HepG2 (cell line): ENCODE results near the gene TOMM40L. TPM values are rescaled to one million over a fixed set of nuclear protein-coding genes. Genes with fewer than 3 reads are reported as not detected.

Experiments used
- ARNT2 ChIP-seq: sonication (generic); formaldehyde crosslinking; IDR thresholded peaks from 2 replicates; pipeline ENCODE4 v1.8.0; 2022; ENCODE audit warnings: mild to moderate bottlenecking, low read depth, missing genetic modification reagents, moderate library complexity
- ATF5 ChIP-seq: sonication (generic); formaldehyde crosslinking; IDR thresholded peaks from 2 replicates; pipeline ENCODE4 v1.4.0; 2020; ENCODE audit warnings: mild to moderate bottlenecking, low read depth, missing genetic modification reagents
- ETV5 ChIP-seq: IDR thresholded peaks from 2 replicates; pipeline ENCODE4 v1.6.1; 2018; ENCODE audit warnings: missing biosample characterization, missing genetic modification reagents, inconsistent platforms, borderline replicate concordance
- GATAD2A ChIP-seq: IDR thresholded peaks from 2 replicates; pipeline ENCODE4 v1.6.1; 2016
- HCFC1 ChIP-seq: fragments of 150-350 bp; IDR thresholded peaks from 2 replicates; pipeline ENCODE4 v1.6.1; 2014; ENCODE audit warnings: low read depth, low read length
- IRF1 ChIP-seq: sonication (generic); formaldehyde crosslinking; IDR thresholded peaks from 2 replicates; pipeline ENCODE4 v1.4.0; 2020; ENCODE audit warnings: low read depth, mild to moderate bottlenecking, missing genetic modification reagents
- KDM1A ChIP-seq: IDR thresholded peaks from 2 replicates; pipeline ENCODE4 v1.6.1; 2016; ENCODE audit warnings: missing compliant biosample characterization
- MXD3 ChIP-seq: IDR thresholded peaks from 2 replicates; pipeline ENCODE4 v1.6.1; 2016; ENCODE audit warnings: mild to moderate bottlenecking, missing biosample characterization, missing genetic modification reagents
- RBAK ChIP-seq: sonication (generic); formaldehyde crosslinking; IDR thresholded peaks from 2 replicates; pipeline ENCODE4 v1.5.1; 2020; ENCODE audit warnings: mild to moderate bottlenecking, missing genetic modification reagents
- STAT6 ChIP-seq: sonication (generic); formaldehyde crosslinking; IDR thresholded peaks from 2 replicates; pipeline ENCODE4 v1.4.0; 2020; ENCODE audit warnings: missing genetic modification reagents, mild to moderate bottlenecking, borderline replicate concordance
- TCF12 ChIP-seq, 2 experiments: fragments of 450-650 bp in 1 of 2; sonication (generic) in 1 of 2; formaldehyde crosslinking in 1 of 2; IDR thresholded peaks; 2 replicates each; pipeline versions ENCODE4 v1.6.1 to v1.8.0; 2017 to 2022; ENCODE audit warnings: antibody characterized with exemption in 1 of 2, mild to moderate bottlenecking in 1 of 2, missing genetic modification reagents in 1 of 2, moderate library complexity in 1 of 2
- ZGPAT ChIP-seq: IDR thresholded peaks from 2 replicates; pipeline ENCODE4 v1.6.1; 2016; ENCODE audit warnings: mild to moderate bottlenecking
- ZNF350 ChIP-seq: sonication (generic); formaldehyde crosslinking; IDR thresholded peaks from 2 replicates; pipeline ENCODE4 v1.4.0; 2020; ENCODE audit warnings: mild to moderate bottlenecking, low read depth, missing genetic modification reagents, borderline replicate concordance
- ZNF414 ChIP-seq: sonication (generic); formaldehyde crosslinking; IDR thresholded peaks from 2 replicates; pipeline ENCODE4 v1.5.0; 2020; ENCODE audit warnings: missing genetic modification reagents
- ZNF577 ChIP-seq: sonication (generic); formaldehyde crosslinking; IDR thresholded peaks from 2 replicates; pipeline ENCODE4 v1.4.0; 2020; ENCODE audit warnings: mild to moderate bottlenecking, low read depth, missing genetic modification reagents, borderline replicate concordance
- ZSCAN21 ChIP-seq: sonication (generic); formaldehyde crosslinking; IDR thresholded peaks from 2 replicates; pipeline ENCODE4 v1.8.0; 2022; ENCODE audit warnings: mild to moderate bottlenecking, missing genetic modification reagents, moderate library complexity, borderline replicate concordance
- polyA plus RNA-seq, 8 experiments: library from polyadenylated mRNA; depleted of rRNA in 3 of 8; stranded (reverse) in 7 of 8; unstranded in 1 of 8; fragments of >200 nt; fragmentation: Illumina TruSeq in 4 of 8; extraction: Trizol in 4 of 8; gene quantifications; 2 replicates each; pipeline versions ENCODE4 v1.2.1 to v1.2.3, GENCODE V29; 2011 to 2016; ENCODE audit warnings: low read depth in 4 of 8, missing spikeins in 1 of 8, mixed read lengths in 1 of 8; ENCODE audit not compliant: insufficient read depth in 1 of 8
- total RNA-seq, 5 experiments: library from RNA; depleted of rRNA; stranded (reverse); fragments of >200 nt; fragmentation: Illumina TruSeq; extraction: Trizol; gene quantifications; 2 replicates each; pipeline ENCODE4 v1.2.3, GENCODE V29; 2016; ENCODE audit warnings: low read depth in 1 of 5
- TF ChIP-seq, protein P1 (sequence below): sonication (generic); formaldehyde crosslinking; IDR thresholded peaks from 2 replicates; pipeline ENCODE4 v1.8.0; 2022; ENCODE audit warnings: missing genetic modification reagents, low read depth, mild to moderate bottlenecking, borderline replicate concordance
- TF ChIP-seq, protein P2 (sequence below): sonication (generic); formaldehyde crosslinking; IDR thresholded peaks from 2 replicates; pipeline ENCODE4 v1.8.0; 2023; ENCODE audit warnings: mild to moderate bottlenecking, missing genetic modification reagents

The TOMM40L gene
- total and polyA plus RNA-seq, 2 of the 13 experiments (the other 11 are each of a cell fraction or from before 2014, with no cell fraction given) = 14.1 to 26.2 TPM

DNA sequence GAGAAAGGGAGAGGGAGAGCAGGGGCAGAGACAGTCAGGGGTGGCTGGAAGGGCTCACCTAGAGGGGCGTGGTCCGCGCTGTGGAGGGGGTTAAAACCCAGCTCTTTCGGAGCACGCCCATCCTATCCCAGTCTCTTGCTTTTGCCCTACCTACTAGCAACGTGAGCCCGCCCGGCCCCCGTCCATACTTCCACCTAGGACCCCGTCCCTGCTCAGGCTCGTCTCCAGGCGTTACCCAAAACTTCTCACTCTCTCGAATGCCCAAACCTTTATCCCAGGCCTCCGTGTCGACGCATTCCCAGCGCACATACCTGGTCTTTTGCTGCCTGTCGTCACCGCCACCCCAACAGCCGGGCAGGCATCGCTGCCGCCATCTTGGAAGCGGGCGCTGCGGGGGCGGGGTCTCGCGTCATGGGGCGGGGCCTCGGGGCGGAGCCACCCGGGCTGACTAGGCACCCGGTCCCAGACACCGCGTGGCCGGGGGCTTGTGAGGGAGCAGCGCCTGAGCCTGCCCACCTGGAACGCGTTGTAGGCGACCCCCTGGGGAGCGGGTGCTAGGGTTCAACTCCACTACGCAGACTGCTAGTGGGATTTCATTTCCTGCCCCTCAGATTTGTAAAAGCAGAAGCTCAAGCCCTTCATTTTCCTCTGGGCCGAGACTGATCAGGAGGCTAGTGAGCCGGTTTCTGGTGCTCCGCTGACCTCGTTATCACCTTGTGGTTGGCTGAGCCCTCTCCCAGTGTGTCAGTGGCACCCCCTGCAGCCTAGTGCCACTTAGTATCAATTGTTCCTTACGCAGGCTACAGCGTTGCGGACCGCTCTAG, 48.5 kb upstream of the TOMM40L start, which contains the start of gene B4GALT3 (continued):
- peak; percentile 57; the same call in 1 of the 2 replicates for TF ChIP-seq STAT6 (CRISPR knock-in tag)
- 0 out of 2 replicates have a peak, but pooled peaks have one; percentile 24 for TF ChIP-seq ZNF577 (CRISPR knock-in tag)
- TF ChIP-seq ZSCAN21 (CRISPR knock-in tag) = peak; percentile 71; the same call in 1 of the 2 replicates
- TF ChIP-seq ZGPAT (CRISPR knock-in tag) = peak; percentile 87
- TF ChIP-seq ARNT2 = peak; percentile 89
- TF ChIP-seq, protein P1, sequence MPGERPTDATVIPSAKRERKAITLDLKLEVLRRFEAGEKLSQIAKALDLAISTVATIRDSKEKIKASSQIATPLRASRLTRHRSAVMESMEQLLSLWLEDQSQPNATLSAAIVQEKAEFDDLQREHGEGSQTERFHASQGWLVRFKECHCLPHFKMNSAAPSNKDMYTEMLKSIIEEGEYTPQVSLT (CRISPR knock-in tag) = no peak
- TF ChIP-seq IRF1 (CRISPR knock-in tag) = 0 out of 2 replicates have a peak, but pooled peaks have one; percentile 82
- no peak for TF ChIP-seq KDM1A
- TF ChIP-seq ETV5 (CRISPR knock-in tag) = 0 out of 2 replicates have a peak, but pooled peaks have one; percentile 36
- TF ChIP-seq GATAD2A (CRISPR knock-in tag) = peak; percentile 63; the same call in 1 of the 2 replicates
- TF ChIP-seq ZNF350 (CRISPR knock-in tag) = peak; percentile 79; the same call in 1 of the 2 replicates
- TF ChIP-seq, protein P2, sequence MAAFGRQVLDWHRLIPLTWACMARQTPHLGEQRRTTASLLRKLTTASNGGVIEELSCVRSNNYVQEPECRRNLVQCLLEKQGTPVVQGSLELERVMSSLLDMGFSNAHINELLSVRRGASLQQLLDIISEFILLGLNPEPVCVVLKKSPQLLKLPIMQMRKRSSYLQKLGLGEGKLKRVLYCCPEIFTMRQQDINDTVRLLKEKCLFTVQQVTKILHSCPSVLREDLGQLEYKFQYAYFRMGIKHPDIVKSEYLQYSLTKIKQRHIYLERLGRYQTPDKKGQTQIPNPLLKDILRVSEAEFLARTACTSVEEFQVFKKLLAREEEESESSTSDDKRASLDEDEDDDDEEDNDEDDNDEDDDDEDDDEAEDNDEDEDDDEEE = no peak
- 0 out of 2 replicates have a peak, but pooled peaks have one; percentile 53 for TF ChIP-seq RBAK
- peak; percentile 77; the same call in 1 of the 2 replicates for TF ChIP-seq ATF5 (CRISPR knock-in tag)
- TF ChIP-seq ZNF414 = 0 out of 2 replicates have a peak, but pooled peaks have one; percentile 54
- no peak for TF ChIP-seq TCF12 (IDR thresholded peaks at IDR 0.05)
- TF ChIP-seq TCF12 (CRISPR knock-in tag; IDR thresholded peaks at IDR 0.05) = 0 out of 2 replicates have a peak, but pooled peaks have one; percentile 53
- TF ChIP-seq MXD3 = peak; percentile 90
- TF ChIP-seq HCFC1 = peak; percentile 49; the same call in 1 of the 2 replicates
